HepG2 (cell line): ENCODE results near the gene UCKL1. TPM values are rescaled to one million over a fixed set of nuclear protein-coding genes. Genes with fewer than 3 reads are reported as not detected.

Experiments used
- ARID3A ChIP-seq: IDR thresholded peaks from 2 replicates; pipeline ENCODE4 v1.6.1; 2012; ENCODE audit warnings: low read depth, low read length, improper control_type of control experiment
- BATF2 ChIP-seq: sonication (generic); formaldehyde crosslinking; IDR thresholded peaks from 2 replicates; pipeline ENCODE4 v1.8.0; 2022; ENCODE audit warnings: mild to moderate bottlenecking, missing genetic modification reagents, moderate library complexity
- BCLAF1 ChIP-seq: fragments of 450-650 bp; IDR thresholded peaks from 2 replicates; pipeline ENCODE4 v1.6.1; 2017; ENCODE audit warnings: mild to moderate bottlenecking
- CENPX ChIP-seq: sonication (generic); formaldehyde crosslinking; IDR thresholded peaks from 2 replicates; pipeline ENCODE4 v1.9.0; 2021; ENCODE audit warnings: mild to moderate bottlenecking, missing genetic modification reagents, moderate library complexity
- HBP1 ChIP-seq: IDR thresholded peaks from 2 replicates; pipeline ENCODE4 v1.6.1; 2016; ENCODE audit warnings: low read depth, control low read depth
- JDP2 ChIP-seq: sonication (generic); formaldehyde crosslinking; IDR thresholded peaks from 2 replicates; pipeline ENCODE4 v1.8.1; 2022; ENCODE audit warnings: missing genetic modification reagents, borderline replicate concordance
- MIXL1 ChIP-seq: IDR thresholded peaks from 2 replicates; pipeline ENCODE4 v1.6.1; 2016
- NR3C1 ChIP-seq: sonication (generic); formaldehyde crosslinking; IDR thresholded peaks from 2 replicates; pipeline ENCODE4 v1.4.0; 2020; ENCODE audit warnings: missing genetic modification reagents
- NRL ChIP-seq: sonication (generic); formaldehyde crosslinking; IDR thresholded peaks from 2 replicates; pipeline ENCODE4 v1.5.0; 2020; ENCODE audit warnings: missing genetic modification reagents, mild to moderate bottlenecking, moderate library complexity, borderline replicate concordance
- RBM22 ChIP-seq: fragments of 200-400 bp; formaldehyde crosslinking; optimal IDR thresholded peaks from 2 replicates; pipeline ENCODE3; 2017; ENCODE audit warnings: mild to moderate bottlenecking, low read length, moderate library complexity
- TBX2 ChIP-seq: sonication (generic); formaldehyde crosslinking; IDR thresholded peaks from 2 replicates; pipeline ENCODE4 v1.5.0; 2020; ENCODE audit warnings: missing genetic modification reagents, mild to moderate bottlenecking, borderline replicate concordance
- ZNF510 ChIP-seq: sonication (generic); formaldehyde crosslinking; IDR thresholded peaks from 2 replicates; pipeline ENCODE4 v1.4.0; 2020; ENCODE audit warnings: low read depth, mild to moderate bottlenecking, missing genetic modification reagents
- ZNF556 ChIP-seq: sonication (generic); formaldehyde crosslinking; IDR thresholded peaks from 2 replicates; pipeline ENCODE4 v1.4.0; 2020; ENCODE audit warnings: mild to moderate bottlenecking, missing genetic modification reagents, borderline replicate concordance
- ZNF569 ChIP-seq: sonication (generic); formaldehyde crosslinking; IDR thresholded peaks from 2 replicates; pipeline ENCODE4 v1.5.0; 2020; ENCODE audit warnings: mild to moderate bottlenecking, missing genetic modification reagents, moderate library complexity, borderline replicate concordance
- ZNF644 ChIP-seq: IDR thresholded peaks from 2 replicates; pipeline ENCODE4 v1.6.1; 2016; ENCODE audit warnings: low read depth
- ZNF878 ChIP-seq: sonication (generic); formaldehyde crosslinking; IDR thresholded peaks from 2 replicates; pipeline ENCODE4 v1.8.1; 2023; ENCODE audit warnings: mild to moderate bottlenecking, missing genetic modification reagents, moderate library complexity
- polyA plus RNA-seq, 8 experiments: library from polyadenylated mRNA; depleted of rRNA in 3 of 8; stranded (reverse) in 7 of 8; unstranded in 1 of 8; fragments of >200 nt; fragmentation: Illumina TruSeq in 4 of 8; extraction: Trizol in 4 of 8; gene quantifications; 2 replicates each; pipeline versions ENCODE4 v1.2.1 to v1.2.3, GENCODE V29; 2011 to 2016; ENCODE audit warnings: low read depth in 4 of 8, missing spikeins in 1 of 8, mixed read lengths in 1 of 8; ENCODE audit not compliant: insufficient read depth in 1 of 8
- total RNA-seq, 5 experiments: library from RNA; depleted of rRNA; stranded (reverse); fragments of >200 nt; fragmentation: Illumina TruSeq; extraction: Trizol; gene quantifications; 2 replicates each; pipeline ENCODE4 v1.2.3, GENCODE V29; 2016; ENCODE audit warnings: low read depth in 1 of 5
- TF ChIP-seq, protein P1 (sequence below): sonication (generic); formaldehyde crosslinking; IDR thresholded peaks from 2 replicates; pipeline ENCODE4 v1.5.0; 2020; ENCODE audit warnings: missing genetic modification reagents
- TF ChIP-seq, protein P2 (sequence below): sonication (generic); formaldehyde crosslinking; IDR thresholded peaks from 2 replicates; pipeline ENCODE4 v1.4.0; 2020; ENCODE audit warnings: missing genetic modification reagents, low read depth, mild to moderate bottlenecking, borderline replicate concordance

UCKL1 gene
- total and polyA plus RNA-seq, 2 of the 13 experiments (the other 11 are each of a cell fraction or from before 2014, with no cell fraction given), result 50.2 to 126 TPM

DNA sequence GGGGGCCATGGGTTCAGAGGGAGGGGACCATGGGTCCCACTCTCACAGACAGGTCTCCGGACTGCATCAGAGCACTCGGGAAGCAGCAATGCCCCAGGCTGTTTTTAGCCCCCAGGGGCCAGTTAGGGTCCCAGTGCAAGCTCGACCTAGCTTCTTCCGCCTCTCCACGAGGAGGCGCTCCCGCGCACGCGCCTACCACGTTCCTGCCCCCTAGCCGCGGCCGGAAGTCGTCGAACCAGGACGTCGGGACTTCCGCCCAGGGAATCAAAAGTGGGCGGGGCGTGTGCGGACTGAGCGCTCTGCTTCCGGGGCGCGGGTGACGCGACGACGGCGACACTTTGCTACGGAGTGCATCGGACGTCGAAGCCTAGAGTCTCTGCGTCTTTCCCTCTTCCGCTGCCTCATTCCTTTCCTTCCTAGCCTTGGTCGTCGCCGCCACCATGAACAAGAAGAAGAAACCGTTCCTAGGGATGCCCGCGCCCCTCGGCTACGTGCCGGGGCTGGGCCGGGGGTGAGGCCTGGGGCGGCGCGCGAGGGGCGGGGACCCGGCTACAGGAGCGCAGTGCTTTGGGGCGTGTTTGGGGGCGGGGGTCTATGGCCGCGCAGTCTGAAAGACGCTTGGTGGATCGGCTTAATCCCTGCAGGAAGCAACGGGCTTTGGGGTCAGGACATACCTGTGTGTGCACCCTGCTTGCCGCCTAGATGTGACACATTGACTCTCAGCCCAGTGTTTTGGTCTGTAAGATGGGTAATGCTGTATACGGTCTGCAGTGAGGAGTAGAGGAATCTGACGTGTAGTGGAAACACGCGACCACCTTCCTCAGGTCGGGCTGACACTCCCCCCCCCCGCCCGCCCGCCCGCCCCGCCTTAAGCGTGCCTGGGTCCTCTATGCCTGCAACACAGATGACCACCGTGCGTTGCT lies 24.9 kb upstream of the UCKL1 start, which contains the start of gene PRPF6 (continued):
- TF ChIP-seq ARID3A (peak; percentile 84), ZNF878 (CRISPR knock-in tag) (peak; percentile 45; the same call in 1 of the 2 replicates), MIXL1 (CRISPR knock-in tag) (peak; percentile 98), NRL (peak; percentile 99), CENPX (CRISPR knock-in tag) (no peak), ZNF644 (CRISPR knock-in tag) (0 out of 2 replicates have a peak, but pooled peaks have one; percentile 6), BATF2 (CRISPR knock-in tag) (peak; percentile 96), BCLAF1 (no peak), RBM22 (no peak), NR3C1 (0 out of 2 replicates have a peak, but pooled peaks have one; percentile 41), ZNF510 (CRISPR knock-in tag) (0 out of 2 replicates have a peak, but pooled peaks have one; percentile 55), HBP1 (CRISPR knock-in tag) (peak; percentile 93), TBX2 (CRISPR knock-in tag) (peak; percentile 99), ZNF556 (peak; percentile 97), JDP2 (CRISPR knock-in tag) (peak; percentile 10; the same call in 1 of the 2 replicates), ZNF569 (CRISPR knock-in tag) (no peak)
- TF ChIP-seq, protein P1, sequence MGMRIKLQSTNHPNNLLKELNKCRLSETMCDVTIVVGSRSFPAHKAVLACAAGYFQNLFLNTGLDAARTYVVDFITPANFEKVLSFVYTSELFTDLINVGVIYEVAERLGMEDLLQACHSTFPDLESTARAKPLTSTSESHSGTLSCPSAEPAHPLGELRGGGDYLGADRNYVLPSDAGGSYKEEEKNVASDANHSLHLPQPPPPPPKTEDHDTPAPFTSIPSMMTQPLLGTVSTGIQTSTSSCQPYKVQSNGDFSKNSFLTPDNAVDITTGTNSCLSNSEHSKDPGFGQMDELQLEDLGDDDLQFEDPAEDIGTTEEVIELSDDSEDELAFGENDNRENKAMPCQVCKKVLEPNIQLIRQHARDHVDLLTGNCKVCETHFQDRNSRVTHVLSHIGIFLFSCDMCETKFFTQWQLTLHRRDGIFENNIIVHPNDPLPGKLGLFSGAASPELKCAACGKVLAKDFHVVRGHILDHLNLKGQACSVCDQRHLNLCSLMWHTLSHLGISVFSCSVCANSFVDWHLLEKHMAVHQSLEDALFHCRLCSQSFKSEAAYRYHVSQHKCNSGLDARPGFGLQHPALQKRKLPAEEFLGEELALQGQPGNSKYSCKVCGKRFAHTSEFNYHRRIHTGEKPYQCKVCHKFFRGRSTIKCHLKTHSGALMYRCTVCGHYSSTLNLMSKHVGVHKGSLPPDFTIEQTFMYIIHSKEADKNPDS (CRISPR knock-in tag), result no peak; the same call in 1 of the 2 replicates
- TF ChIP-seq, protein P2, sequence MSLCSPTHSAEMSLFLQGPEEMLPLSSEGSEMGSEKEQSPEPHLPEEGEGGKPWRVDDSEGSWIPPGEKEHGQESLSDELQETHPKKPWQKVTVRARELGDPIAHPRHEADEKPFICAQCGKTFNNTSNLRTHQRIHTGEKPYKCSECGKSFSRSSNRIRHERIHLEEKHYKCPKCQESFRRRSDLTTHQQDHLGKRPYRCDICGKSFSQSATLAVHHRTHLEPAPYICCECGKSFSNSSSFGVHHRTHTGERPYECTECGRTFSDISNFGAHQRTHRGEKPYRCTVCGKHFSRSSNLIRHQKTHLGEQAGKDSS (CRISPR knock-in tag), result peak; percentile 65; the same call in 1 of the 2 replicates
